HG03442 (cell line): ENCODE data around the gene MTHFSD.

Experiments
- ATAC-seq: cut with Tn5 transposase; IDR thresholded peaks from one replicate; pipeline ENCODE4 v1.9.1; 2021; ENCODE audit warnings: mild to moderate bottlenecking, moderate library complexity; ENCODE audit not compliant: unreplicated experiment

Gene MTHFSD

DNA sequence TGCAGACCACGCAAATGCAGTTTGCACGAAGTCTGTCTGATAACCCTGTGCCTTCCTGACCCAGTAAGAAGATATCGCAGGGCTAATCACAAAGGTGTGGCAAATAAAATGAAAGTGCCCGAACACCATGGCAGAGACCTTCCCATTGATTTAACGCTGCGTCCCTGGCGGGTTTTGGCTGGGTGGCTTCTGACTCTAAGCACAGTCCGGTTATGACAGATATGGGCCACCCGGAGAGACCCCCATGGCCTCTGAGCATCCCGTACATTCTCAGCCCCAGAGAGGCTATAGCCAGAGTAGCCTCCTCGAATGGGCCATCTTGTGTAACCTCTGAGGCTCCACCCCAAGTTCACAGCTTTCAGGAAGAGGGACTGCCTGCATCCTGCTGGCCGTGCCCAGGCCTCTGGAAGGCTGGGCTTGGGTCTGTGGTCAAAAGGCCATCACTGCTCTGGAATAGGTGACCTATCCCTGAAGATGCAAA, 17.0 kb upstream of the MTHFSD start:
- ATAC-seq, result no peak

DNA sequence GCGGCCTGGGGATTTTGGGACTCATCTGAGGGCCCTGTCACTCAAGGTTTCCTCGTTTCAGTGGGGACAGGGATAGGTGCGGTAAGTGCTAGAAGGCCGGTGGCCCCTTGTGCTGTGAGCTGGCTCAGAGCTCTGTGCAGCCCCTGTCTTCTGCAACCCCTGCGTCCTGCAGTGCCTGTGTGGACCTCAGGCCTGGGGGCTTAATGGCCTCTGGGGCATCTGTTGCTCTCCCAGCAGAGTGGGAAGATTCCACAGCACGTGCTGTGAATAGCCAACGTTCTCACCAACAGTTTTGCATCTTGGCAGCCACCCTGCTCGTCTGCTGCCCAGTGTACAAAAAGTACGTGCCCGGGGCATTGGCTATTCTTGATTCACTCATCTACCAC, 16.5 kb upstream of the MTHFSD start:
- no peak for ATAC-seq

DNA sequence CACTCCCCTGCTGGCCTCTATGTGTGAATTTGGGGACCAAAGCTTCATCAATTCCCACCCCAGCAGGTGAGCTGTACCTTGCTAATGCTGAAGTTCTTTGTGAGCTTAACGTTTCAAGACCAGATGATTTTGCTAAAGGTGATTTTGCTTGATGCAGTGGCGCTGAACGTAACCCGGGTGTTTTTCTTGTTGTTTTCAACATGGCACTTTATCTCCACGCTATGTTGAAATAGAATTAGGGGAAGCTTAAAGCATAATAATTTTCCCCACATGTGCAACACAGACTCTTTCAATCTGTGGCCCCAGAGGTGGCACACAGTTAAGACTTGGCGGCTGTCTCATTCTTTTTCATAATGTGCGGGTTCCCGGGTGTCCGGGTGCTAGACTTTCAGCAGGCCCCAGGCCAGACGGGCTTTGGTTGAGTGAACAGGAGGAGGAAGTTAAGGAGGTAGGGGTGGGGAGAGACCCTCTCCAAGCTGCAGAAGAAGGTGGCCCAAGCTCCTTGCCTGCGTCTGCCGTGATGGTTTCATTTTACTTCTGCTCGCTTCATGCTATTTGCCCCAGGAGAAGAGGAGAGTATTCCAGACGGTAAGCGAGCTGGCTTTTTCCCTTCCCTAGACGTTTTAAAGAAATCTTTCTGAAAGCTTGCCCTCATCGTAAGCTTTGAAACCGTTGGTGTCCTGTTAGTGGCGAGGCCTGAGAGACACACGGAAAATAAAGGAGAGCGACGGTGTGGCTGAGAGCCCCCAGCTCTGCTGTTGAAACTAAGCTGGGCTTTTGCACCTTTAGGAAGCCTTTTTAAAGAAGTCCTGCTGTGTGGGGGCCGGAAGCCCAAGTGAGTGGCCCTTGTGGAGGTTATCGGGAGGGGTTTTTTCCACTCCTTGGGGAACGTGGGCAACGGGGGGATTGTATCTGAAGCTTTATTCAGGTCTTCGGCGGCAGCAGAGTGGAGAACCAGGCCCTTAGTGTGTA, 15.8 kb upstream of the MTHFSD start:
- no peak for ATAC-seq

DNA sequence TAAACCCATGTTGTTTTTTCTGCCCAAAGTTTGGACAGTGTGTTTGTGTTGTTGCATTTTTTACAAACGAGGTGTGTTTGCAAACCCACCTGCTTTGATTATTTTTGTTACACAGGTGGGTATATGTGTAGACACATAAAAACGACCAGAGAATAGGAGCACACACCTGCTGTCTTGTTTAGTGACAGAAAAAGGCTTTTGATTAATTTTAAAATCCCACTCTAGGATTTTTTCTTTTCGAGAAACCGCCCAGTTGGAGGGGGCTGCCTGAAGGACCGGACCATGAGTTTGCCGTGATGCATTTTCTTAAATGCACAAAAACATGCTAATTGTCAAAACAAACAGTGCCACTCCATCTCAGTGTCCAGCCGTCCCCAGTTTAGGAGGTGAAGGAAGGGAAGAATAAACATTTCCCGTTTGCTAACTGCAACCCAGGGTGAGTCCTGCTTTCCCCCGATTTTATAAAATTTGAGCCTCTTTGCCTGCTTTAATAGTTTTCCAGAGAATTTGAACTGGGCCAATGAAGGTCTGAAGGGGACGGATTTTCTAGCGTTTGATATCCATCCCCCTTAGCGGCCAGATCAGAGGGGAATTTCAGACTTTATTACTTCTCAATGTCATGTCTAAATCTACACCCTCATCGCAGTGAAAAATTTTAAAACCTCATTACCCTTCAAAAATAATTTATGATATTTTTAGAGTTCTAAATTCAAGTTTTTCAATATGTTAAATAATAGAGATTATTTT, 14.8 kb upstream of the MTHFSD start:
- no peak for ATAC-seq

DNA sequence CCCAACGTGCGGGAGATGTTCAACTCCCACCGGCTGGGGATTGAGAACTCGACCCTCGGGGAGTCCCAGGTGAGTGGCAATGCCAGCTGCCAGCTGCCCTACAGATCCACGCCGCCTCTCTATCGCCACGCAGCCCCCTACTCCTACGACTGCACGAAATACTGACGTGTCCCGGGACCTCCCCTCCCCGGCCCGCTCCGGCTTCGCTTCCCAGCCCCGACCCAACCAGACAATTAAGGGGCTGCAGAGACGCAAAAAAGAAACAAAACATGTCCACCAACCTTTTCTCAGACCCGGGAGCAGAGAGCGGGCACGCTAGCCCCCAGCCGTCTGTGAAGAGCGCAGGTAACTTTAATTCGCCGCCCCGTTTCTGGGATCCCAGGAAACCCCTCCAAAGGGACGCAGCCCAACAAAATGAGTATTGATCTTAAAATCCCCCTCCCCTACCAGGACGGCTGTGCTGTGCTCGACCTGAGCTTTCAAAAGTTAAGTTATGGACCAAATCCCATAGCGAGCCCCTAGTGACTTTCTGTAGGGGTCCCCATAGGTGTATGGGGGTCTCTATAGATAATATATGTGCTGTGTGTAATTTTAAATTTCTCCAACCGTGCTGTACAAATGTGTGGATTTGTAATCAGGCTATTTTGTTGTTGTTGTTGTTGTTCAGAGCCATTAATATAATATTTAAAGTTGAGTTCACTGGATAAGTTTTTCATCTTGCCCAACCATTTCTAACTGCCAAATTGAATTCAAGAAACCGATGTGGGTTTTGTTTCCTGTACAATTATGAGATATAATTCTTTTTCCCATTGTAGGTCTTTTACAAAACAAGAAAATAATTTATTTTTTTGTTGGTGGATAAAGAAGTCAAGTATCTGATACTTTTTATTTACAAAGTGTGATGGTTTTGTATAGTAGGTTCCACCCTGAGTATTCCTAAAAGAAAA, 13.9 kb upstream of the MTHFSD start:
- no peak for ATAC-seq

DNA sequence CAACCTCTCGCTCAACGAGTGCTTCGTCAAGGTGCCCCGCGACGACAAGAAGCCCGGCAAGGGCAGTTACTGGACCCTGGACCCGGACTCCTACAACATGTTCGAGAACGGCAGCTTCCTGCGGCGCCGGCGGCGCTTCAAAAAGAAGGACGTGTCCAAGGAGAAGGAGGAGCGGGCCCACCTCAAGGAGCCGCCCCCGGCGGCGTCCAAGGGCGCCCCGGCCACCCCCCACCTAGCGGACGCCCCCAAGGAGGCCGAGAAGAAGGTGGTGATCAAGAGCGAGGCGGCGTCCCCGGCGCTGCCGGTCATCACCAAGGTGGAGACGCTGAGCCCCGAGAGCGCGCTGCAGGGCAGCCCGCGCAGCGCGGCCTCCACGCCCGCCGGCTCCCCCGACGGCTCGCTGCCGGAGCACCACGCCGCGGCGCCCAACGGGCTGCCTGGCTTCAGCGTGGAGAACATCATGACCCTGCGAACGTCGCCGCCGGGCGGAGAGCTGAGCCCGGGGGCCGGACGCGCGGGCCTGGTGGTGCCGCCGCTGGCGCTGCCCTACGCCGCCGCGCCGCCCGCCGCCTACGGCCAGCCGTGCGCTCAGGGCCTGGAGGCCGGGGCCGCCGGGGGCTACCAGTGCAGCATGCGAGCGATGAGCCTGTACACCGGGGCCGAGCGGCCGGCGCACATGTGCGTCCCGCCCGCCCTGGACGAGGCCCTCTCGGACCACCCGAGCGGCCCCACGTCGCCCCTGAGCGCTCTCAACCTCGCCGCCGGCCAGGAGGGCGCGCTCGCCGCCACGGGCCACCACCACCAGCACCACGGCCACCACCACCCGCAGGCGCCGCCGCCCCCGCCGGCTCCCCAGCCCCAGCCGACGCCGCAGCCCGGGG, 12.9 kb upstream of the MTHFSD start:
- no peak for ATAC-seq

DNA sequence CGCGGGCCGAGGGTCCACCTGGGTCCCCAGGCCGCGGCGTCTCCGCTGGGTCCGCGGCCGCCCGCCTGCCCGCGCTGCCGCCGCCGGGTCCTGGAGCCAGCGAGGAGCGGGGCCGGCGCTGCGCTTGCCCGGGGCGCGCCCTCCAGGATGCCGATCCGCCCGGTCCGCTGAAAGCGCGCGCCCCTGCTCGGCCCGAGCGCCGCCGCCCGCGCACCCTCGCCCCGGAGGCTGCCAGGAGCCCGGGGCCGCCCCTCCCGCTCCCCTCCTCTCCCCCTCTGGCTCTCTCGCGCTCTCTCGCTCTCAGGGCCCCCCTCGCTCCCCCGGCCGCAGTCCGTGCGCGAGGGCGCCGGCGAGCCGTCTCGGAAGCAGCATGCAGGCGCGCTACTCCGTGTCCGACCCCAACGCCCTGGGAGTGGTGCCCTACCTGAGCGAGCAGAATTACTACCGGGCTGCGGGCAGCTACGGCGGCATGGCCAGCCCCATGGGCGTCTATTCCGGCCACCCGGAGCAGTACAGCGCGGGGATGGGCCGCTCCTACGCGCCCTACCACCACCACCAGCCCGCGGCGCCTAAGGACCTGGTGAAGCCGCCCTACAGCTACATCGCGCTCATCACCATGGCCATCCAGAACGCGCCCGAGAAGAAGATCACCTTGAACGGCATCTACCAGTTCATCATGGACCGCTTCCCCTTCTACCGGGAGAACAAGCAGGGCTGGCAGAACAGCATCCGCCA, 12.1 kb upstream of the MTHFSD start:
- ATAC-seq, result no peak

DNA sequence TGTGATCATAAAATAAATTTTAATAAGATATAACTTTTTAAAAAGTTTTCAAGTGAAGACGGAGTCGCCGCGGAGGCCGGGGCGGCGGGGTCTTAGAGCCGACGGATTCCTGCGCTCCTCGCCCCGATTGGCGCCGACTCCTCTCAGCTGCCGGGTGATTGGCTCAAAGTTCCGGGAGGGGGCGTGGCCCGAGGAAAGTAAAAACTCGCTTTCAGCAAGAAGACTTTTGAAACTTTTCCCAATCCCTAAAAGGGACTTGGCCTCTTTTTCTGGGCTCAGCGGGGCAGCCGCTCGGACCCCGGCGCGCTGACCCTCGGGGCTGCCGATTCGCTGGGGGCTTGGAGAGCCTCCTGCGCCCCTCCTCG, 11.5 kb upstream of the MTHFSD start, which contains the start of gene FOXC2:
FOXC2 (plus strand) TSS at position 229 of the 365 bp plus-strand sequence. CDS start 507 bp downstream, outside the sequence.
- no peak for ATAC-seq

DNA sequence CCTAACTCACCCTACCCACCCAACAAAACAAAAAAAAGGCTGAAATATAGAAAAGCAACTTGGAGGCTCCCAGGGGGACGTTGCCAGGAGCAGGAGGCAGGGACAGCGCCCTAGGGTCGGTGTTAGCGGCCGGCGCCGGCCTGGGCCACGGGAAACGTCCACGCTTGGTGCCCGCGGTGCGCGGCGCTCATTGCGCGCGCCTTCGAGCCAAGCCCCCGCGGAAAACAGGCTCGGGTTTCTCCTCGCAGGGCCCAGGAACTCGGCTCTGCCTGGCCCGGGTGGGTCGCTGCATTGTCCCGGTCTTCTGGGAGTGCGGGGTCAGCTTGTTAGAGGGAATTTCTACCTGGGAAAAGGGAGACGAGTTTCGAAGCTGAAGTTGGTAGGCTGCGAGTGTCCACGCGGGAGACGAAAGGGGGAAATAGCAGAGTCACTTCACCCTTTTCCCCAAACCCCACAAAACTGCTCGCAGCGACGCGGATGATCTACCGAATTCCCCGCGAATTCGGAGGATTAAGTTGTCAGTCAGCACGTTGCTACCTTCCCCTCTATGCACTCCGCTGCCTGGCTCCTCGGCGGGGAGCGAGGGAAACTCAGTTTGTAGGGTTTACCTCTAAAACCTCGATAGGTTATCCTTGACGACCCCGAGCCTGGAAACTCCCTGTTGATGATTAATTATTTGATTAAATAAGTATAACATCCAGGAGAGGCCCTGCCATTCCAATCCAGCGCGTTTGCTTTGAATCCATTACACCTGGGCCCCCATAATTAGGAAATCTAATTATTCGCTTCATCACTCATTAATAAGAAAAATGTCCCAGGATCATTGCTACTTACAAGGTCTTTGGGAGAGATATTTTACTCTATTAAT, 10.8 kb upstream of the MTHFSD start:
- ATAC-seq, result no peak

DNA sequence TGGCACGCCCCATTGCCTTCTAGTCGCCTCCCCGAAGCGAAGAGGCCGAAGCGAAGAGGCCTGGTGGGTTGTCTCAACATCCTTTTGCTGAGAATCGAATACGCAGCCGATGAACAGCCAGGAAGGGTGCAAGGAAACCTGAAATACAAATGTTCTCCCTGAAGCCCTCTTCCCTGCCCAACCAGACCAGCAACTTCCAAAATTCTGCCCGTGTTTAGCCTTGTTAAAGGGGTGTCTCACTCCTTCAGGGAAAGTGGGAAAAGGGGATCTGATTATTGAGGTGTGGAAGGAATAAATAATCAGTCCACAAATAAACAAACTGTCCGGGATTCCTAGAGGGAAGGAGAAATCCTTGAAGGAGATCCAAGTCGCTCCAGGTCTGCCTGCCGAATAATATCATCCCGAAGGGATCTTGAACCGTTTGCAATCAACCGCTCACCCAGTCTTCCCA, 10.2 kb upstream of the MTHFSD start:
- ATAC-seq, result no peak

DNA sequence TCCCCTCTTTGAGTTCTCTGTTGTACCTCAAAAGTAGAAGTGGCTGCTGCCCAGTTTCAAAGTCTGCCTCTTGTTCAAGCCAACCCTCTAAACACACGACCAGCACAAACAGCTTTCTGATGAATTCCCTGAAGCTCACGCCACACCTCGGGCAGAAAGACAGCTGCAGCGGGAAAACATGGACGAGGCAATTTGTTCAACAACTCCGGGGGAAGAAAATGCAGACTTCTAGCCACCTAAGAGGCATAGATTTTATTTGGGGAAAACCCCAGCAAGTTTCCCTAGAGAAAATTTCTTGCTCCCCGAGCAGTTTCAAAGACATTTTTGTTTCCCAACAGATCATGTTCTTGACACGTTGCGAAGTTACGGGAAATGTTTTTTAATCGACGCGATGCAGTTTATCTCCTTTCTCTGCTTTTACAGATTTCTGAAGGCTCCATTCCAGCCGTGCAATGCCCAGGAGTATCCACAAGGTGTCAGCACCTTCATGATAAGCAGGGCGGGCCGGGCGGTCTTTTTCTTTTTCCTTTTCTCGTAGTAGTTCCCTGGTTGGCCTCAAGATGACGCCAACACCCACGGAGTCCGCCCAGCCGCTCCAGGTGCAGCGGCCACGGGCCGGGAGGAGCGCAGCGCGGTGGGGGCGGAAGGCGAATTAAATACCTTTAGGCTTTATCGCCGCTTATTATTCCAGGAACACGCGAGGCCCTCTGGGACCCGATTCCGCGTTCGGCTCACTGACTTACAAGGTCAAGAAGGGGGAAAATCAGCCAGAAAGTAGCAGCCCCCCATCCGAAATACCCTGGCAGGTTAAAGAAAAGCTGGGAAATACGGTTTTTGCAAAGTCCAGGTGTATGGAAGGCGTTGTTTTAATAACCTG, 8.7 kb upstream of the MTHFSD start:
- ATAC-seq, result peak; percentile 75

DNA sequence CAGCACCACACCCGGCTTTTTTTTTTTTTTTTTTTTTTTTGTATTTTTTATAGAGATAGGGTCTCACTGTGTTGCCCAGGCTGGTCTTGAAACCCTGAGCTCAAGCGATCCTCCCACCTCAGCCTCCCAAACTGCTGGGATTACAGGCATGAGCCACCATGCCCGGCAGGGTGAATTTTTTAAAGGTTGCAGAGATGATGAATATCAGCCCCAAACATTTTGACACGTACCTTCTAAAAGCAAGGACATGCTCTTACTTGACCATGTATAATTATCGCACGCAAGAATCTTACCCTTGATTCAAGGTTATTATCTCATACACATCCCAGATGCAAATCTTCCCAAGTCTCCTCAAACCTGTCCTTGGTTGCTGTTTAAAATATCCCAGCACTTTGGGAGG, 7.3 kb upstream of the MTHFSD start:
- ATAC-seq, result no peak

DNA sequence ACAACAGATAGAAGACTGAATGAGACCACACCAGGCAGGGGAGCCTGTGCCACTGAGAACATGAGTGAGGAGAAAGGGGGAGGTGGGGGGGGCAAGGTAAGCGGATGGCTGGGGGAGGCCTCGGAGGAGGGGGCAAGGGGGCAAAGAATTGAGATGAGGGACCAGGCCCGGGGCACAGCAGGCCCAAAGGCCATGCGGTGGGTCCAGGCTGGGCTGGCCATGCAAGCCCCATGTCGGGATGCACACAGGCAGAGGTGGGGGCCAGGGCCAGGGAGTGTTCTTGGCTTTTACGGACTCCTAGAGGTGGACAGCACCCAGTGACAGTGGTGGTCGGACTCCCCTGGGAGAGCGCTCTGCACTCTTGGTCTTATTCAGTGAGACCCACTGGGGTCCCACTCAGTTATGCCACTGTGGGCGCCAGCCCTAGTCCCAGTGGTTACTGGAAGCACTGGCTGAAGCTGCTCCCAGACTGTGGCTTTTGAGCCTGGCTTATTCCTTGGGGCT, 4.8 kb upstream of the MTHFSD start:
- ATAC-seq, result no peak

DNA sequence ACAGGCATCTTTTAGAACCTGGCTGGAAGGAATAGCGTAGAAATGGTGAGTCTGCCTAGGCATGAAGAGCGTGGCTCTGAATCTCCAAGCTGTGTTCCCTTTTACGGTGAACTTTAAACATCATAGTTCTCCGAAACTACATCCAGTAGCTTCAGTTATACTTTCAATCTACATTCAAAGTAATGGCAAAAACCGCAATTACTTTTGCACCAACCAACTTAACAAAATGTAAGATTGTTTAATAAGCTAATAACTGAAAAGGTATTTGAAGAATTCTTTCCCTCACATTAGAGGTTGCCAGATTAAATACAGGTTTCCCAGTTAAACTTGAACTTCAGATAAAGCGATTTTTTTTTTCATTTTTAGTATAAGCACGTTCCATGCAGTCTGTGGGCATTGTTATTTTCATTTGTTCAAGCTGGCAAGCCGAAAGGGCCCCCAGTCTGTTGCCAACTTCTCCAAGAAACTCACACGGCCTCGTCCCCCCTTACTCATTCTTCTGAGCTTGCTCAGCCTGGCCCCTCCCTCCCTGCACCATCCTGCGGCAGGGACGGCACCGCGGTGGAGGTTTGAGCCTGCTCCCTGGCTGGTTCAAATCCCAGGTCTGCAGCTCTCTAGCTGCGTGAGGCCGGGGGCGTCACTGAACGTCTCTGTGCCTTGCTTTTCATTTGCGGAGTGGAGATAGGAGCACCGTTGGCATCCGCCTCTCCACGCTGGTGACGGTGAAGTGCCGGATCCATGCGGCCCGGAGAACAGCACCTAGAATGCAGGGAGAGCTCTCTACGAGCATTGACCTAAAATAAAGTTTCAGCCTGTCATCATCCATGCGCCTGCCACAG, 3.5 kb upstream of the MTHFSD start:
- ATAC-seq, result no peak

DNA sequence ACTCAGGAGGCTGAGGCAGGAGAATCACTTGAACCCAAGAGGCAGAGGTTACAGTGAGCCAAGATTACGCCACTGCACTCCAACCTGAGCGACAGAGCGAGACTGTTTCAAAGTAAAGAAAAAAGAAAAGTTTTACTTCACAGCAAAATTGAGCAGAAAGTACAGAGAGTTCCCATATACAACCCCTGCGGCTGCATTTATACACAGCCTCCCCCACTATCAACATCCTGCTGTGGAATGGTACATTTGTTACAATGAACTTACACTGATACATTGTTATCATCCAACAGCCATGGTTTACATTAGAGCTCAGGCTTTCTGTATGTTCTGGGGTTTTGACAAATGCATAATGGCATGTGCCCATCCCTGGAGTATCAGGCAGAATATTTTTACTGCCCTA, 2.6 kb upstream of the MTHFSD start:
- no peak for ATAC-seq

DNA sequence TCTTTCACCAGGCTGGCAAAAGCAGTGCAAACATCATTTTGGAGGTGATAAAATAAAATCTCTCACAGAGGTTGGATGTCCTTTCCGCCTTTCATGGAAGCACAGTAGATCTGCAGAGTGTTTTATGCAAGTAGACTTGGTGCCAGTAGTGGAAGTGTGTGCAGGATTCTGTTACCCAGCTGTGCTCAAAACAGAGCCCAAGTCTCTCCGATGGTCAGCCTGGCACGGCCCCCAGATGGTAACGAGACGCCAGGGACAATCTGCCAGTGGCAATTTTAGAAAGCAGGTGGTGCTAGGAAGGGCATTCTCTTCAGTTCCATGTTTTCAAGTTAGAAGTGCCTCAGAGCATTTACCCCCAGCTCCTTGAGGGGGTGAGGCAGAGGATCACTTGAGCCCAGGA, 1.5 kb upstream of the MTHFSD start:
- no peak for ATAC-seq
